OCI-LY7 (cell line): Measurements from ENCODE around the gene TPCN1. TPM values are rescaled to one million over a fixed set of nuclear protein-coding genes. Genes with fewer than 3 reads are reported as not detected.

ENCODE experiments used
- BruUV-seq: library from RNA; stranded (reverse); fragments of 400-500 nt; replicated peaks from 2 replicates; lab custom pipeline; 2021; lab: Mats Ljungman, UMichigan
- CTCF ChIA-PET: fragments of 300-600 bp; sonication (Branson Sonifier 250); formaldehyde crosslinking; loops from one replicate; lab custom pipeline; 2022; ENCODE audit warnings: antibody characterized with exemption; ENCODE audit not compliant: unreplicated experiment; lab: Charles Lee
- POLR2A ChIA-PET: fragments of 300-600 bp; sonication (Branson Sonifier 250); formaldehyde crosslinking; loops from one replicate; lab custom pipeline; 2022; ENCODE audit warnings: antibody characterized with exemption; lab: Charles Lee
- DNase-seq: peaks from one replicate; pipeline ENCODE4 v3.0.0-alpha.2; 2015; ENCODE audit warnings: low spot score
- H2AFZ ChIP-seq: fragments of 200-600 bp; sonication (generic), shearing (Covaris generic); 2 replicates; pipeline ENCODE4 v1.6.1; 2014; ENCODE audit warnings: mild to moderate bottlenecking, antibody characterized with exemption, low read length, moderate library complexity
- H3K27ac ChIP-seq: fragments of 200-600 bp; sonication (generic); 2 replicates; pipeline ENCODE4 v1.5.1; 2014; ENCODE audit warnings: mixed run types, low read depth, mild to moderate bottlenecking, moderate library complexity, low read length, inconsistent platforms; ENCODE audit not compliant: poor library complexity, severe bottlenecking
- H3K36me3 ChIP-seq: fragments of 200-600 bp; sonication (generic); 2 replicates; pipeline ENCODE4 v1.6.1; 2014; ENCODE audit warnings: mild to moderate bottlenecking, antibody characterized with exemption, low read length, moderate library complexity, mixed read lengths; ENCODE audit not compliant: insufficient read depth
- H3K4me1 ChIP-seq: fragments of 200-600 bp; sonication (generic); 2 replicates; pipeline ENCODE4 v1.5.1; 2014; ENCODE audit warnings: mild to moderate bottlenecking, low read length; ENCODE audit not compliant: insufficient read depth, poor library complexity, severe bottlenecking
- H3K4me2 ChIP-seq: fragments of 200-600 bp; sonication (generic); 2 replicates; pipeline ENCODE4 v1.6.1; 2014; ENCODE audit warnings: mild to moderate bottlenecking, low read length
- H3K4me3 ChIP-seq: fragments of 200-600 bp; sonication (generic); 2 replicates; pipeline ENCODE4 v1.5.1; 2014; ENCODE audit warnings: mild to moderate bottlenecking, low read depth, low read length; ENCODE audit not compliant: poor library complexity, severe bottlenecking
- H3K79me2 ChIP-seq: fragments of 200-600 bp; sonication (generic); 2 replicates; pipeline ENCODE4 v1.6.1; 2016; ENCODE audit warnings: low read depth, mild to moderate bottlenecking, low read length, moderate library complexity, mixed read lengths; ENCODE audit not compliant: insufficient read depth
- H3K9me2 ChIP-seq: fragments of 200-600 bp; sonication (generic); 2 replicates; pipeline ENCODE4 v1.6.1; 2016; ENCODE audit warnings: mild to moderate bottlenecking, low read length, mixed read lengths; ENCODE audit not compliant: insufficient read depth
- H3K9me3 ChIP-seq: fragments of 200-600 bp; sonication (generic); 2 replicates; pipeline ENCODE4 v1.6.1; 2014; ENCODE audit warnings: mild to moderate bottlenecking, mixed run types, low read length, mixed read lengths
- H4K20me1 ChIP-seq: fragments of 200-600 bp; sonication (generic); 2 replicates; pipeline ENCODE4 v1.6.1; 2014; ENCODE audit warnings: mild to moderate bottlenecking, antibody characterized with exemption, low read length, moderate library complexity, mixed read lengths; ENCODE audit not compliant: insufficient read depth
- EZH2phosphoT487 ChIP-seq: fragments of 200-600 bp; sonication (generic); IDR thresholded peaks from 2 replicates; pipeline ENCODE4 v1.6.1; 2018; ENCODE audit warnings: low read depth, borderline replicate concordance, mild to moderate bottlenecking, mixed run types, antibody characterized with exemption, low read length, moderate library complexity, mixed read lengths
- intact Hi-C: fragments of 100-400 bp; cut with micrococcal nuclease; formaldehyde crosslinking; loops from one replicate; pipeline ENCODE4 v1.10.0; 2022; ENCODE audit not compliant: unreplicated experiment
- total RNA-seq, 2 experiments: library from RNA; depleted of rRNA in 1 of 2; stranded (reverse); fragments of >200 nt in 1 of 2; shearing (Covaris generic) in 1 of 2; gene quantifications; 2 replicates each; pipeline ENCODE4 v1.2.3, GENCODE V29; 2014 to 2022
- TF ChIP-seq, protein P1 (sequence below): fragments of 200-600 bp; sonication (generic); conservative IDR thresholded peaks from 2 replicates; pipeline ENCODE4 v1.5.1; 2014; ENCODE audit warnings: mild to moderate bottlenecking, antibody characterized with exemption, low read length, moderate library complexity, mixed read lengths

The TPCN1 gene
- total RNA-seq, 2 experiments from 2014 or later, result 96.0 to 160 TPM

DNA sequence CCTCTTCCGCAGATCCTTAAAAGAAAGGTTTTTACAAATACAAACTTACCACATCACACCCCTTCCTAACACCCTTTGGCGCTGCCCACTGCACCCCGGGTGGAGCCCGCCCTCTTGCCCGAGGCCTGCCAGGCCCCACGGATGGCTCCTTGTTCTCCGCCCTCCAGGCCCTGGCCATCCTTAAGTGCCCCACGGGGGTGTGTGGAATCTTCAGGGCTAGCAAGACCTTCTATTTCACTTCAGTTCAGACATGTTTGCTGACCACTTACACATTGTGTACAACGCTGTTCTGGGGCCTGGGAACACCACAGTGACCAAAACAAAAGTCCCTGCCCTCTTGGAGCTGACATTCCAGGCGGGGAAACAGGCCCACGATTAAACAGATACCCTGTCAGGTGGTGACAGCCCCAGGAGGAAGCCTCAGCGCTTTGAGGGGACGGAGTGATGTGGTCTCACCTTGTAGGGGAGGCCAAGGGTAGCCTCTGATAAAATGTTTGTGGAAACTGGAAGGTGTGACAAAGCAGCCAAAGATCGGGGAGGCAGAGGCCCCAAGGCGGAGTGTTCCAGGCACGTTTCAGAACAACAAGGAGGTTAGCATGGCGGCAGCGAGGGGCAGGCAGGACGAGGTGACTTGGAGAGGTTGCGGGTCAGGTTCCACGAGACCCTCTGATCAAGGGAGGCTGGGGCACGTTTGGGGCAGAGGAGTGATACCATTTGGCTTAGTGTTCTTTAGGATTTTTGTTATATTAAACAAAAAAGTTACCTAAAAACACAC is 27.0 kb downstream of the TPCN1 start:
- H3K36me3 ChIP-seq, result peaks cover 91% of the 10 kb centered on the region
- H3K4me2 ChIP-seq, result no peak overlapping the region
- TF ChIP-seq, protein P1, sequence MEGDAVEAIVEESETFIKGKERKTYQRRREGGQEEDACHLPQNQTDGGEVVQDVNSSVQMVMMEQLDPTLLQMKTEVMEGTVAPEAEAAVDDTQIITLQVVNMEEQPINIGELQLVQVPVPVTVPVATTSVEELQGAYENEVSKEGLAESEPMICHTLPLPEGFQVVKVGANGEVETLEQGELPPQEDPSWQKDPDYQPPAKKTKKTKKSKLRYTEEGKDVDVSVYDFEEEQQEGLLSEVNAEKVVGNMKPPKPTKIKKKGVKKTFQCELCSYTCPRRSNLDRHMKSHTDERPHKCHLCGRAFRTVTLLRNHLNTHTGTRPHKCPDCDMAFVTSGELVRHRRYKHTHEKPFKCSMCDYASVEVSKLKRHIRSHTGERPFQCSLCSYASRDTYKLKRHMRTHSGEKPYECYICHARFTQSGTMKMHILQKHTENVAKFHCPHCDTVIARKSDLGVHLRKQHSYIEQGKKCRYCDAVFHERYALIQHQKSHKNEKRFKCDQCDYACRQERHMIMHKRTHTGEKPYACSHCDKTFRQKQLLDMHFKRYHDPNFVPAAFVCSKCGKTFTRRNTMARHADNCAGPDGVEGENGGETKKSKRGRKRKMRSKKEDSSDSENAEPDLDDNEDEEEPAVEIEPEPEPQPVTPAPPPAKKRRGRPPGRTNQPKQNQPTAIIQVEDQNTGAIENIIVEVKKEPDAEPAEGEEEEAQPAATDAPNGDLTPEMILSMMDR, result no peak
- no peak for TF ChIP-seq EZH2phosphoT487
- POLR2A ChIA-PET, result interaction anchor here (1.1 kb wide), 1 partner anchor 13 kb away, joined by 3 read pairs; no protein-coding TSS in a partner anchor
- intact Hi-C loops, result no loop called here
- H4K20me1 ChIP-seq, result no peaks in the 10 kb centered on the region
- H3K79me2 ChIP-seq, result no peaks in the 10 kb centered on the region
- H3K27ac ChIP-seq, result no peak overlapping the region
- no TSS peak for BruUV-seq
- no peaks in the 10 kb centered on the region for H3K9me2 ChIP-seq
- H3K4me3 ChIP-seq, result no peak overlapping the region
- H2AFZ ChIP-seq, result no peak overlapping the region
- CTCF ChIA-PET, result no interaction called here
- no peaks in the 10 kb centered on the region for H3K9me3 ChIP-seq
- no peak for DNase-seq
- H3K4me1 ChIP-seq, result peaks cover 22% of the 10 kb centered on the region

DNA sequence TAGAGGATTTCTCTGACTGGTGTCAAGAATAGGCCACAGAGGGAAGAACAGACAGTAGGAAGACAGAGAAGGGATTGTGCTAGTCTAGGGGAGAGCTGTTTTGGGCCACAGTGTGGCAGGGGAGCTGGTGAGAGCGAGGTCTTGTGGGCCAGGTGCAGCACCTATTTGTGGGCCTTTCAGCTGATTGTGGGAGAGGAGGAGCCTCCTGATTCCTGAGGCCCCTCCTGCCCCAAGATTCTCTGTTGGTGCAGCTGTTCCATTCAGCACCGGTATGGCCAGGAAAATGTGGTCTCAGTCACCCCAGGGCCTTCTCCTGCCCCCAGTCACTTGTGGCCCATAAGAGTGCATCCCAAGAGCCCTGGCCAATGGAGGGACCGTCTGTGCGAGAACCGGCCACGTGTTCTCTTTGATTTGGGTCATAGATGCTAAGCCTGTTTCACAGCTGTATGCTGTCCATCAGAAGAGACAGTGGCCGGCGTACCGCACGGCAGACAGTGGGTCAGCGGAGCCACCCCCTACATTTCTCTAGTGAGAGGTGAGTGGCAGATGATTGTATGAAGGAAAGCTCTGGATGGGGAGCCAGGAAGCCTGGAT is 27.7 kb downstream of the TPCN1 start:
- no peak for DNase-seq
- no TSS peak for BruUV-seq
- TF ChIP-seq EZH2phosphoT487, result no peak
- TF ChIP-seq, protein P1, result no peak
- ChIA-PET CTCF (no interaction called here), POLR2A (interaction anchor here (1.1 kb wide), 1 partner anchor 13 kb away, joined by 3 read pairs; no protein-coding TSS in a partner anchor)
- no peak overlapping the region for H3K4me2 ChIP-seq
- intact Hi-C loops, result no loop called here
- H3K36me3 ChIP-seq, result peaks cover 94% of the 10 kb centered on the region
- H4K20me1 ChIP-seq, result no peaks in the 10 kb centered on the region
- H3K27ac ChIP-seq, result no peak overlapping the region
- no peak overlapping the region for H3K4me3 ChIP-seq
- no peaks in the 10 kb centered on the region for H3K9me3 ChIP-seq
- H3K79me2 ChIP-seq, result no peaks in the 10 kb centered on the region
- no peak overlapping the region for H2AFZ ChIP-seq
- H3K4me1 ChIP-seq, result peaks cover 22% of the 10 kb centered on the region
- no peaks in the 10 kb centered on the region for H3K9me2 ChIP-seq
